GM19372 (cell line): ENCODE measurements around the gene FXYD5.
A peak's percentile ranks its signal among the peaks of the same experiment; 100 is the strongest.
"Not testable (repeated sequence)": the region's sequence is repeated elsewhere in the genome, so short reads cannot be mapped to it uniquely, and the experiment has no call there.

Experiments
- ATAC-seq: cut with Tn5 transposase; IDR thresholded peaks from one replicate; pipeline ENCODE4 v1.9.1; 2021; ENCODE audit warnings: mild to moderate bottlenecking, low read depth, moderate library complexity; ENCODE audit not compliant: unreplicated experiment

The FXYD5 gene

GRCh38 chr19:35171730-35172129, 17.2 kb downstream of the FXYD5 start:
- ATAC-seq = no peak

DNA sequence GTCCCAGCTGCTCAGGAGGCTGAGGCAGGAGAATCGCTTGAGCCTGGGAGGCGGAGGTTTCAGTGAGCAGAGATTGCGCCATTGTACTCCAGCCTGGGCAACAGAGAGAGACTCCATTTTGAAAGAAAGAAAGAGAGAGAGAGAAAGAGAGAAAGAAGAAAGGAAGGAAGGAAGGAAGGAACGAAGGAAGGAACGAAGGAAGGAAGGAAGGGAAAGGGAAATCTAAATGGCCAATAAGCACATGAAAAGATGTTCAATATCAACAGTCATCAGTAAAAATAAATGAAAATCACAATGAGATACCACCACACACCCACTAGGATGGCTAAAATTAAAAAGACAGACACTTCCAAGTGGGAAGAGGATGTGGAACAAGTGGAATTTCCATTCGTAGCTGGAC, 19.7 kb downstream of the FXYD5 start:
- ATAC-seq = no peak

DNA sequence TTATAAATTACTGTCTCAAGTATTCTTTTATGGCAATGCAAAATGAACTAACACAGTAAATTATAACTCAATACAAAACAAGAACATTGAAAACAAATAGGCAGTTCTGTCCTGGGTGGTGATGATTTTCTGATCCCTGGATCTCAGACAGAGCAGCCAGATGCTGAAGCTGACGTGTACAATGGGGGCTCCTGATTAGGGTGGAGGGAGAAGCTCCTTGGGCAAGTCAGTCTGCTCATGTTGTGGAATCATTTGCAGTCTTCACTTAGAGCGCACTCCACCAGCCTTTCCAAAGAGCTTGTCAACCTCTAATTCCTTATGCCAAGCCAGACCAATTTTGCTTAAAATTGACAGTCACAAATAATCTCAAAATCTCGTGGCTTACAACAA, 21.6 kb downstream of the FXYD5 start:
- no peak for ATAC-seq

GRCh38 chr19:35177377-35178274, 23.1 kb downstream of the FXYD5 start:
- ATAC-seq = no peak

DNA sequence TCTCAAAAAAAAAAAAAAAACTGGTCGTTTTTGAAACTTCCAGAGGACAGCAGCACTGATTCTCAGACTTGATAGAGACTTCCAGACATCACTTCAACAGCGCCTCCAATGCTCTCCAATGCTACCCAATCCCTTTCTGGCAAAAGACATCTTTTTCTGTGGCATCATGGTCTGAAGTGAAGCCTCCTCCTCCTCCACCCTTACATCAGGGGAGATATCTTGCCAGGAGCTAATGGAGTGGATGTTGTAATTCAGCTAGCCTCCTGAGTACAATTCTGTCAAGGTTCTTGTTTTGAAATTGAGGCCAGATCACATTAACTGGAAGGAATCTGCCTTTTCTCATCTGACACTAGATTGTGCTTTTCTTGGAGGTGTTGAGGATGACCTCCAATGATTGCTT, 24.2 kb downstream of the FXYD5 start:
- no peak for ATAC-seq

DNA sequence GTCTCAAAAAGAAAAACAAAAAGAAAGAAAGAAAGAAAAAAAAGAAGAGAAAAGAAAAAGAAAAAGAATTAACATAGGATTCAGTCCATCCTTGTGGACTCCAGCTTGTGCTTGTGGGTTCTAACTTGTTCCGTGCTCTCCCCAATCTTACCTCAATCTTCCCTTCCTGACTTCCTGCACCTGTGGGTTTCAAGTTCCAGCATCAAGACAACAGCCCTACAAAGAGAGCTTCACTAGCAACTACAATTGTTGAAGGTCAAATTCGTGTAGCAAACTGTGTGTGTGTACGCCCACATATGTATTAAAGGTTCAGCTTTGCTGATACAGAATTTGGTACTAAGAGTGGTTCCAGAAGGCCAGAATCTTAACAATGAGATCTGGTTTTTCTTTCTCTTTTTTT, 25.3 kb downstream of the FXYD5 start:
- ATAC-seq = no peak

- ATAC-seq = no peak
These were observed 26.9 kb downstream of the FXYD5 start for GRCh38 chr19:35181387-35181786.

GRCh38 chr19:35184267-35184666, 29.7 kb downstream of the FXYD5 start:
- no peak for ATAC-seq

DNA sequence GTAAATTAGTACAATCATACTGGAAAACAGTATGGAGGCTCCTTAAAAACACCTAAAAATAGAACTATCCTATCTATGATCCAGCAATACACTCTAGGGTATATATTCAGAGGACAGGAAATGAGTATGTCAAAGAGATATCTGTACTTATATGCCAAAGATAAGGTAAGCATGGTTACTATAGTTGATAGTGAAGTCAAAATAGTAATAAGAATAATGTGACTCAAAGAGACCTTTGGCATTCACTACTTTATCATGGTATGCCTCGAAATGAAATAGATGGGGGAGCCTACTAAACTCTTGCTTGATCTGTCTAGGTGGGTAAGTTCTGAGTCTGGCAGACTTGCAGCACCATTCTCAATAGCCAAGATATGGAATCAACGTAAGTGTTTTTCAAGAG, 30.3 kb downstream of the FXYD5 start:
- ATAC-seq = no peak

DNA sequence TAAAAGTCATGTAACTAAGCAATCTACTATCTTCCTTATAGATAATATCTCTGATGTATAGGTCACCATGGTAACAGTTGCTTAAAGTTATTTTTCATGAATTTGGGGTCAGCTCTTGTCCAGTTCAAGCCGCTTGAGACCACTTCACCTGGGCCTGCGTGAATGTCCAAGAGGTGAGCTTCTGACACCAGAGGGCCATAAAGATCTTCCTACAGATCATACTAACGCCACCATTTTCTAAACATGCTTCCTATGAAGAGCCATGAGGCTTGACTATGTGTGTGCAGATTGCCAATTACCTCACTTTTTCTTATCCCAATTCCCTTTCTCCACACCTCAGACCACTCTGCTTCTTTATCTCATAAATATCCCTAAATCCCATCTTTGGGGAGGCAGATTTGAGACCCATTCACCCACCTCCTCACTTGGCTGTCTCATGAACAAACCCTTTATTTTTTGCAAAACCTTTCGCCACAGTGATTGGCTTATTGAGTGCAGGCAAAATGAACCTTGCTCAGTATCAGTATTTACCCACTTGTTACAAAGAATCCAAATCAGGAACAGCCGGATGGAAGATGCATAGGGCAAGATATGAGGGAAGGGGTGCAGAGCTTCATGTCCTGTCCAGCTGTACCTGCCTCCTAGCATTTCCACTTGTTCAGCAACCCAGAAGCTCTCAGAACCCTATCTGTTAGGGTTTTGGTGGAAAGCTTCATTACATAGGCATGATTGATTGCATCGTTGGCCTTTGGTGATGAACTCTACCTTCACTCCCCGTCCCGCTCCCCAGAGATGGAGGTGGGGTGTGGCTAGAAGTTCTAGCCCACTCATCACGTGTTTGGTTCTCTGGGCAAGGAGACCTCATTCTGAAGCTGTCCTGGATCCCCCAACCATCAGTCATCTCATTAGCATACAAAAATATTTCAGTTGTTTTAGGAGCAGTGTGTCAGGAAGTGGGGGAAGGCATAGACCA, 39.8 kb downstream of the FXYD5 start:
- ATAC-seq = no peak

GRCh38 chr19:35195830-35196229, 41.3 kb downstream of the FXYD5 start:
- no peak for ATAC-seq

GRCh38 chr19:35196861-35197260, 42.3 kb downstream of the FXYD5 start:
- not testable (repeated sequence) for ATAC-seq

DNA sequence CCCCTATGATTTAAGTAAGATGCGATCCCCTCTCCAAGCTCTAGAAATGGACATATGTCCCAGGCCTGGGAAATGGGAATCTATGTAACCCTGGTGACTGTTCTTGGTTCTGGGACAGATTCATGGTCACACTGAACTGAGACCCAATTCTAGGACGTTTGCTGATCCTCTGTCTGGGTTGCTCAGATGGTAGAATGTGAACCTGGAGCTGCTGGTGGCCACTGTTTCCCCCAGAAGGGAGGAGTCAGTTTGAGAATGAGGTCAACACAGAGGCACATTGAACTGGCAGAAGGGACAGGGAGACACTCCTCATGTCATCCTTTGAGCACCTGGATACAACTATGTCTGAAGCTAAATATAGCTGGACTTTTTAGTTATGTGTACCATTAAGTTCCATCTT, 44.9 kb downstream of the FXYD5 start:
- no peak for ATAC-seq

GRCh38 chr19:35202722-35203688, 48.5 kb downstream of the FXYD5 start:
- ATAC-seq = no peak

DNA sequence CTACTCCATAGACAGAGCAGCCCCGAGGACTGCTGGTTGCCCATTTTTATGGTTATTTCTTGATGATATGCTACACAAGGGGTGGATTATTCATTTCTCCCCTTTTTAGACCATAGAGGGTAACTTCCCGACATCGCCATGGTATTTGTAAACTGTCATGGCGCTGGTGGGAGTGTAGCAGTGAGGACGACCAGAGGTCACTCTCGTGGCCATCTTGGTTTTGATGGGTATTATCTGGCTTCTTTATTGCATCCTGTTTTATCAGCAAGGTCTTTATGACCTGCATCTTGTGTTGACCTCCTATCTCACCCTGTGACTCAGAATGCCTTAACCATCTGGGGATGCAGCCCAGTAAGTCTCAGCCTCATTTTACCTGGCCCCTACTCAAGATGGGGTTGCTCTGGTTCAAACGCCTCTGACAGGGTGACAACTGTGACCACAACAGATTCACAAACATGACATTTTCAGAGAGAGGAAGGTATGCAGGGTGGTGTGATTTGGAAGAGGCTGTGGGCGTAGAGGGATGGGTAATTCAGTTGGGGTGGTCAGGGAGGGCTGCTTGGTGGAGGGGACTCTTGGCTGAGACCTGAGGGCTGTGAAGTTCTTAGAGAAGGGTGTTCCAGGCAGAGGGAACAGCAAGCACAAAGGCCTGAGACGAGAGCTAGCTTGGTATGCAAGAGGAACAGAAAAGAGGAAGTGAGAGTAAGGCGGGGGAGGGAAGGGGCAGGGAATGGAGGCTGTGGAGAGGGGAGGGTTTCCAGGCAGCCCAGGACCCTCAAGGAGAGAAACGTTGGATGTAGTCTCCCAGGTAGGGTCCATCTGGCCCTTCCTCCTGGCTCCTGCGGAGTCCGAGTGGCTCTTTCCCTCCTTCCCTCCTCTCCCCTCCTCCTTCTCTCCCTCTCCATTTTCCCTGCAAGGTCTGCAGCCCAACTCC, 50.5 kb downstream of the FXYD5 start:
- ATAC-seq = peak; percentile 53

DNA sequence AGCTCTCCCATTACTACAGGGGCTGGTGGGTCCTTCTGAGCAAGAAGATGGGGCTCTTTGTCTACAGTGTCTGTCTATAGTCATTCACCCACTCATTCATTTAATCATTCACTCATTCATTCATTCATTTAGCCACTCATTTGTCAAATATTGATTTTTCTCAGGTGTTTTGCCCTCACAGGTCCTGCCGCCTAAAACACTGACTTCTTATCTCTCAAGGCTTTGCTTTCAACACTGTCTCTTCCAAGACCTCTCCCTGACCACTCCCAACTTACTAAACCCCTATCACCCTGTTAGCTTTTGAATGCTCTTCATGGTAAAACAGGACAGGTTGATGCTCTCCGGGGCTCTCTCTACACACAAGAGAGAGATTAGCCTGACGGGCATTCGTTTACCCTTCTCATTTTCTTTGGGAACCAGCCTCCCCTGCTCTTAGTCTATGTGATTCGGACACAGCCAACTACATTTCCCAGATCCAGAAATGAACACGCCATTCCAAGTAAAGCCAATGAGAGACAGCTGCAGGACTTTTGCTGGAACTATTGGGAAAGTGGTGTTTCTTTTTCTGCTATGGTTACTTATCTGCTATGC, 51.3 kb downstream of the FXYD5 start:
- ATAC-seq = peak; percentile 23

DNA sequence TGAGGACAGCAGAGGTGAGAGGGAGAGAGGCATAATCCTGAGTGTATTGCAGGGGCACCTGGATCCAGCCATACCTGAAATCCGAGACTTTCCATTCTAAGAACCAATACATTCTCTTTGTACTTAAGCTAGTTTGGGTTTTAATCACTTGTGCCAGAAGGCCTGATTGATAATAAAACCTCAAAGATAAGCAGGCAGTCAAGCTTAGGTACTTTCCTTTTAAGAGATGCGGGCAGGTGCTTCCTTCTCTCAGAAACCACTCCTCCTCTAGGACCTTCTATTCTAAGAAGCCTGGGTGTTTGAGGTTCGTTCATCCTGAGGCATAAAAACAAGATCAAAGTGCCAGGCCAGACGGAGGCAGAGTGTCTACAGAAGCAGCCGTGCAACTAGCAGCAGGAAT, 51.8 kb downstream of the FXYD5 start:
- ATAC-seq = no peak

DNA sequence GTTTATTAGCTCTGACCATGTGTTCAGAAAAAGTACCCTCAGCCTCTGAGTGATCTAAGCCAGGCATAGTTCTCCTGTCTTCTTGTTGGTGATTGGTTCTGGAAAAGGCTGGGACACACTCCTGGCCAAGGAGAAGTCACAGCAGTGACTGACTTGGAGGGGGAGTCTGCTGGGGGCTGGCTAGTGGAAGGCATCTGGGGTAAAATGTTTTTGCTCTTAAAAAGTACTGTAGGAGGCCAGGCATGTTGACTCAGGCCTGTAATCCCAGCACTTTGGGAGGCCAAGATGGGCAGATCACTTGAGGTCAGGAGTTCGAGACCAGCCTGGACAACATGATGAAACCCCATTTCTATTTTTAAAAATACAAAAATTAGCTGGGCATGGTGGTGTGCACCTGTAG, 52.3 kb downstream of the FXYD5 start:
- ATAC-seq = no peak

- no peak for ATAC-seq
These were observed 52.9 kb downstream of the FXYD5 start for GRCh38 chr19:35207391-35207871.
